PC-9 (cell line): ENCODE measurements around the gene ATAD3A. TPM values are rescaled to one million over a fixed set of nuclear protein-coding genes. Genes with fewer than 3 reads are reported as not detected.
"Not testable (repeated sequence)": the region's sequence is repeated elsewhere in the genome, so short reads cannot be mapped to it uniquely, and the experiment has no call there.

Experiments used
- BruUV-seq: library from RNA; stranded (reverse); fragments of 400-500 nt; replicated peaks from 2 replicates; lab custom pipeline; 2021; lab: Mats Ljungman, UMichigan
- CTCF ChIA-PET: fragments of 300-600 bp; sonication (Branson Sonifier 250); formaldehyde crosslinking; loops from one replicate; lab custom pipeline; 2022; ENCODE audit warnings: antibody characterized with exemption; lab: Charles Lee
- POLR2A ChIA-PET: fragments of 300-600 bp; sonication (Branson Sonifier 250); formaldehyde crosslinking; loops from one replicate; lab custom pipeline; 2022; ENCODE audit warnings: antibody characterized with exemption; ENCODE audit not compliant: unreplicated experiment; lab: Charles Lee
- DNase-seq, 2 experiments: peaks; one replicate each; pipeline versions ENCODE4 v3.0.0 to v3.0.0-alpha.2; 2015 to 2022; ENCODE audit warnings: mixed read lengths in 1 of 2
- H2AFZ ChIP-seq: fragments of 200-600 bp; sonication (generic); 2 replicates; pipeline ENCODE4 v1.8.1; 2017; ENCODE audit warnings: antibody characterized with exemption
- H3F3A ChIP-seq: fragments of 200-600 bp; sonication (generic); 2 replicates; pipeline ENCODE4 v1.8.1; 2017; ENCODE audit warnings: antibody characterized with exemption, mild to moderate bottlenecking, low read depth; ENCODE audit not compliant: insufficient read depth
- H3K27ac ChIP-seq: fragments of 200-600 bp; sonication (generic); 2 replicates; pipeline ENCODE4 v1.6.1; 2016; ENCODE audit warnings: mixed run types
- H3K27me3 ChIP-seq: fragments of 200-600 bp; sonication (generic); 2 replicates; pipeline ENCODE4 v1.6.1; 2016; ENCODE audit warnings: low read depth, mixed run types; ENCODE audit not compliant: insufficient read depth
- H3K36me3 ChIP-seq: fragments of 200-600 bp; sonication (generic); 2 replicates; pipeline ENCODE4 v1.6.1; 2016; ENCODE audit warnings: low read depth, mixed run types
- H3K4me1 ChIP-seq: fragments of 200-600 bp; sonication (generic); replicated peaks from 2 replicates; pipeline ENCODE4 v1.6.1; 2016; ENCODE audit warnings: mixed run types; ENCODE audit not compliant: insufficient read depth
- H3K4me2 ChIP-seq: fragments of 200-600 bp; sonication (generic); 2 replicates; pipeline ENCODE4 v1.6.1; 2017; ENCODE audit warnings: mixed run types
- H3K4me3 ChIP-seq: fragments of 200-600 bp; sonication (generic); 2 replicates; pipeline ENCODE4 v1.6.1; 2016; ENCODE audit warnings: mixed run types
- H3K79me2 ChIP-seq: fragments of 200-600 bp; sonication (generic); 2 replicates; pipeline ENCODE4 v1.6.1; 2017; ENCODE audit warnings: low read depth, mixed run types
- H3K9me2 ChIP-seq: fragments of 200-600 bp; sonication (generic); 2 replicates; pipeline ENCODE4 v1.8.1; 2017; ENCODE audit warnings: mild to moderate bottlenecking; ENCODE audit not compliant: insufficient read depth
- H3K9me3 ChIP-seq: fragments of 200-600 bp; sonication (generic); 2 replicates; pipeline ENCODE4 v1.8.1; 2016; ENCODE audit warnings: low read depth; ENCODE audit not compliant: insufficient read depth
- H4K20me1 ChIP-seq: fragments of 200-600 bp; sonication (generic); 2 replicates; pipeline ENCODE4 v1.8.1; 2017; ENCODE audit not compliant: insufficient read depth
- EZH2 ChIP-seq: fragments of 200-600 bp; sonication (generic); IDR thresholded peaks from 2 replicates; pipeline ENCODE4 v1.8.0; 2017; ENCODE audit warnings: antibody characterized with exemption, low read depth
- intact Hi-C: fragments of 100-400 bp; cut with micrococcal nuclease; formaldehyde crosslinking; loops from one replicate; pipeline ENCODE4 v1.10.0; 2022; ENCODE audit not compliant: unreplicated experiment
- total RNA-seq: library from RNA; stranded (reverse); gene quantifications from 2 replicates; pipeline ENCODE4 v1.2.3, GENCODE V29; 2021
- TF ChIP-seq, protein P1 (sequence below): fragments of 200-600 bp; sonication (generic); conservative IDR thresholded peaks from 2 replicates; pipeline ENCODE4 v1.6.1; 2017; ENCODE audit warnings: mixed run types, antibody characterized with exemption, mild to moderate bottlenecking, moderate library complexity

The ATAD3A gene
- total RNA-seq, 1 experiment from 2014 or later = 43.6 TPM

DNA sequence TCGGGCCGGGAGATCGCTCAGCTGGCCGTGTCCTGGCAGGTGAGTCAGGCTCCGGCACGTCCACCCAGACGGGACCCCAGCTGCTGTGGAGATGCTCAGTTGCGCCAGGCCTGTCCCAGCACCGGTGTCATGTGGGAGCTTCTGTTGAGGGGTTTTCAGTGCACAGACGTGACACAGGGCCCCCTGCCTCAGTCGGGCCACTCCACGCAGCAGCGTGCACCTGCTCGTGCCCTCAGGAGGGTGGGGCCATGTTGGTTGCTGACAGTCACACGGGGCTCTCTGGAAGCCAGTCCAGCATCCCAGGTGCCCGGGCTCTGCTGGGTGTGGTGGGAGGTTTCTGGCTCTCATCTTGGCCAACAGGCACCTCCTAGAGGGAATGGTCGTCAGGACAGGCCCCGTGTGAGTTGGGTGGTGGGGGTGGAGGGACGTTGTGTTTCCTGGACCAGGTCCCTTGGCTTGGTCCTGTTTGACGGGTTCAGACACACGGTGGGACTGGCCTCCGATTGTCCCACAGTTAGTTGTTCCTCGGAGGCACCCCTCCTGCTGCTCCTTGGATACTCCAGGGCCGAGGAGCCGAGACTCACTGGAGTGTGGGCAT lies 21.2 kb upstream of the ATAD3A start:
- no peaks in the 10 kb centered on the region for H3K27me3 ChIP-seq
- H3K79me2 ChIP-seq = no peaks in the 10 kb centered on the region
- DNase-seq = no peak
- no peaks in the 10 kb centered on the region for H3K9me2 ChIP-seq
- no peak overlapping the region for H3K27ac ChIP-seq
- H3K4me2 ChIP-seq = no peak overlapping the region
- ChIA-PET POLR2A (no interaction called here), CTCF (no interaction called here)
- intact Hi-C loops = no loop called here
- H3K36me3 ChIP-seq = peaks cover 19% of the 10 kb centered on the region
- H3K4me3 ChIP-seq = no peak overlapping the region
- no peaks in the 10 kb centered on the region for H3K9me3 ChIP-seq
- no peak overlapping the region for H2AFZ ChIP-seq
- peaks cover 3% of the 10 kb centered on the region; the same call in 1 of the 2 replicates for H4K20me1 ChIP-seq
- H3F3A ChIP-seq = peaks cover 16% of the 10 kb centered on the region
- TF ChIP-seq EZH2 = no peak
- TF ChIP-seq, protein P1, sequence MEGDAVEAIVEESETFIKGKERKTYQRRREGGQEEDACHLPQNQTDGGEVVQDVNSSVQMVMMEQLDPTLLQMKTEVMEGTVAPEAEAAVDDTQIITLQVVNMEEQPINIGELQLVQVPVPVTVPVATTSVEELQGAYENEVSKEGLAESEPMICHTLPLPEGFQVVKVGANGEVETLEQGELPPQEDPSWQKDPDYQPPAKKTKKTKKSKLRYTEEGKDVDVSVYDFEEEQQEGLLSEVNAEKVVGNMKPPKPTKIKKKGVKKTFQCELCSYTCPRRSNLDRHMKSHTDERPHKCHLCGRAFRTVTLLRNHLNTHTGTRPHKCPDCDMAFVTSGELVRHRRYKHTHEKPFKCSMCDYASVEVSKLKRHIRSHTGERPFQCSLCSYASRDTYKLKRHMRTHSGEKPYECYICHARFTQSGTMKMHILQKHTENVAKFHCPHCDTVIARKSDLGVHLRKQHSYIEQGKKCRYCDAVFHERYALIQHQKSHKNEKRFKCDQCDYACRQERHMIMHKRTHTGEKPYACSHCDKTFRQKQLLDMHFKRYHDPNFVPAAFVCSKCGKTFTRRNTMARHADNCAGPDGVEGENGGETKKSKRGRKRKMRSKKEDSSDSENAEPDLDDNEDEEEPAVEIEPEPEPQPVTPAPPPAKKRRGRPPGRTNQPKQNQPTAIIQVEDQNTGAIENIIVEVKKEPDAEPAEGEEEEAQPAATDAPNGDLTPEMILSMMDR = no peak
- H3K4me1 ChIP-seq = no peaks in the 10 kb centered on the region
- no TSS peak for BruUV-seq

DNA sequence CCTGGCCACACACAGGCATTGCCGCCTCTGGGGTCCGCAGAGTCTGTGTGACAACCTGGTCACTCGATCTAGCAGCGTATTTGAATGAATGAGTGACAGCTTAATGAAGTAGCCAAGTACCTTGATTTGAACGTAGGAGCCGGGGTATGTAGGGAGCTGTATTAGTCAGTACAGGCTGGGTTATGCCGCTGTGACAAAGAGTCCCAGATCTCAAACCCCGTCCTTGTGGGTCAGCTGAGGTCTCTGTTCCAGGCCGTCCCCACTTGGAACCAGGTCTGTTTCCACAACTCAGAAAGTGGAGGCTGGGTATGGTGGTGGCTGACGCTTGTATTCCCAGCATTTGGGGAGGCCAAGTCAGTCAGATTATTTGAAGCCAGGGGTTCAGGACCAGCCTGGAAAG lies 20.4 kb upstream of the ATAD3A start:
- Histone ChIP-seq H3K79me2 (no peaks in the 10 kb centered on the region), H3K27ac (no peak overlapping the region), H3K27me3 (no peaks in the 10 kb centered on the region), H2AFZ (no peak overlapping the region), H3K36me3 (peaks cover 19% of the 10 kb centered on the region), H3K9me2 (no peaks in the 10 kb centered on the region), H3K4me2 (no peak overlapping the region), H4K20me1 (peaks cover 3% of the 10 kb centered on the region; the same call in 1 of the 2 replicates), H3F3A (peaks cover 16% of the 10 kb centered on the region), H3K4me1 (no peaks in the 10 kb centered on the region), H3K4me3 (no peak overlapping the region), H3K9me3 (no peaks in the 10 kb centered on the region)
- ChIA-PET CTCF (no interaction called here), POLR2A (no interaction called here)
- DNase-seq = no peak
- BruUV-seq = no TSS peak
- TF ChIP-seq, protein P1 = no peak
- TF ChIP-seq EZH2 = no peak
- intact Hi-C loops = no loop called here

DNA sequence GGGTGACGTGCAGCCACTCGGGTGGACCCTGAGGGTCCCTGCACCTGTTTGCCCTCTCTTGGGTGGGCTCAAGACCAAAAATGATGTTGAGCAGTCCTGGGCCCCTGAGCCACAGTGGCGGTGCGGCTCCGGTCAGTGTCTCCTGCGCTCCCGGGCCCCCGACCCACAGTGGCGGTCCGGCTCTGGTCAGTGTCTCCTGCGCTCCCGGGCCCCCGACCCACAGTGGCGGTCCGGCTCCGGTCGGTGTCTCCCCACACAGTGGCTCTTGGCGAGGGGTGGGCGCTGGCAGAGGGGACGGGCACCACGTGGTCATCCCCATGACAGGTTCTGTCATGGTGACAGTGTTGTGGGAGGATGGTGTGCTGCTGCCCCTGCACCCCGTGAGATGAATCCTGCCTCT lies 17.7 kb upstream of the ATAD3A start:
- Histone ChIP-seq H3F3A (peaks cover 16% of the 10 kb centered on the region), H3K36me3 (peaks cover 19% of the 10 kb centered on the region)
- H3K4me2 ChIP-seq, H3K27ac ChIP-seq, H3K4me3 ChIP-seq, intact Hi-C loops, POLR2A ChIA-PET, H3K9me2 ChIP-seq, H4K20me1 ChIP-seq, H3K79me2 ChIP-seq, H3K9me3 ChIP-seq, DNase-seq, BruUV-seq, CTCF ChIA-PET, H3K27me3 ChIP-seq, H2AFZ ChIP-seq, H3K4me1 ChIP-seq: not testable (repeated sequence)

DNA sequence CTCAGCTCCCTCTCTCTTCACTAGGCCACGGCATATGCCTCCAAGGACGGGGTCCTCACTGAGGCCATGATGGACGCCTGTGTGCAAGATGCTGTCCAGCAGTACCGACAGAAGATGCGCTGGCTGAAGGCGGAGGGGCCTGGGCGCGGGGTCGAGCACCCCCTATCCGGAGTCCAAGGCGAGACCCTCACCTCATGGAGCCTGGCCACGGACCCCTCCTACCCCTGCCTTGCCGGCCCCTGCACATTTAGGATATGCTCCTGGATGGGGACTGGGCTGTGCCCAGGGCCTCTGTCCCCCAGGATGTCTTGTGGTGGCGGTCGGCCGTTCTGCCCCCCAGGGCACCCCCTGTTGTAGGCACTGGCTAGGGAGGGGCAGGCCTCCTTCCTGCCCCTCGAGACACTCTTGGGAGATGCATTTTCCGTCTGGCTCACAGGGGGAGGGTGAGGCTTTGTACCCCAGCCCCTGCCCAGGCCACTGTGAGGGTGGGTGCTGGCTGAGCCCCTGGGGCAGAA lies 16.4 kb upstream of the ATAD3A start:
- H3K27ac ChIP-seq, intact Hi-C loops, DNase-seq, POLR2A ChIA-PET, H2AFZ ChIP-seq, H3K4me2 ChIP-seq, CTCF ChIA-PET, BruUV-seq, H3K4me1 ChIP-seq, H3K9me3 ChIP-seq, H3K4me3 ChIP-seq, H3K79me2 ChIP-seq, H3K27me3 ChIP-seq, H3K9me2 ChIP-seq, H4K20me1 ChIP-seq: not testable (repeated sequence)
- peaks cover 19% of the 10 kb centered on the region for H3K36me3 ChIP-seq
- peaks cover 16% of the 10 kb centered on the region for H3F3A ChIP-seq
